ENCODE results near the gene RAB11B. TPM values are rescaled to one million over a fixed set of nuclear protein-coding genes. Genes with fewer than 3 reads are reported as not detected.

RAB11B gene
- total and polyA plus RNA-seq, 2 of the 13 experiments (the other 11 are each of a cell fraction or from before 2014, with no cell fraction given) = 6.0 to 28.4 TPM

DNA sequence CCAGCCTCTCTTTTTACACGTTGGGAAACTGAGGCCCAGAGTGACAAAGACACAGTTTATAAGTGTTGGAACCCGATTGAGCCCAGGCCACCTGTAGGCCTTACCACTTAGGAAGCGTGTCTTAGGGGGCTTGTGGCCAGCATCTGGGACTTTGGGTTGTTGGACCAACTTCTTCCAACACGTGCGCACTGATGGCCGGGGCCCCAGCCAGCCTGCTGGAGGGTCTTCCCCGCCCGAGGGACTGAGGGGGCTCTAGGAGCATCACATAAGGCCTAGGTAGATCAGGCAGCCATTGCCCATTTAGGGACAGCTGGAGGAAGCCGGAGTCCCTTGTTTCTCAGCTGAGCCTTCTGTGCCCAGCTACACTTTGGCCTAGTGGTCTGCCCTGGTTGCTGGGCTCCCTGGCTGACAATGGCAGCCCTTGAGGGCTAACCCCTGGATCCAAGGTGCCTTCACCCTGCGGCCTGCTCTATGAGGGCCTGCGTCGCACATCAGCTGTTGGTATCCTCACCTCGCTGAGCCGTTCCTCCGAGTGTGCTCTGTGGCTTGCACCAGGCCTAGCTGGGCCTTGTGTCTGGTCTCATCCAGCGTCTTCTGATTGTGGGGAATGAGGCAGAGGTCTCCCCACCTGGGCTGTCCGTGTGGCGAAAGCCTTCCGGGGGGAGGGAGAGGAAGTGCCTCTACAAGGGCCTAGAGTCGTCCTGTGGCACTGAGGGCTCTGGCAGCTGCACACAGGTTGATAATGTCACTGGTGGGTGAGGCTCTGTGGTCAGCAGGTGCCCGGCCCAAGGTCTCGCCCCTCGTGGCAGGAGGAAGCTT lies 1.2 kb downstream of the RAB11B start (continued):
- no peak for TF ChIP-seq LRRFIP1 (CRISPR knock-in tag; conservative IDR thresholded peaks at IDR 0.05)

- in situ Hi-C loops (cut with HindIII; ENCODE audit: extremely low pct_ligation_motif_present, low pct_unique_long_range_greater_than_20kb) = no loop called here
- Histone ChIP-seq H3K4me3 (replicated peaks in 1 of 3; ENCODE audit: insufficient read depth in 1 of 3, low read depth in 2 of 3, low read length in 3 of 3) (peak overlapping the region in 2 of 3 experiments; percentile 58 to 69; a peak in 2 of 6 replicates), H3K27ac (ENCODE audit: extremely low read length, insufficient read depth, low read length) (peak overlapping the region; percentile 53), H3K36me3 (replicated peaks in 1 of 2; ENCODE audit: control insufficient read depth in 1 of 2, insufficient read depth in 2 of 2, low read length in 2 of 2) (no peaks in the 10 kb centered on the region; a peak in 1 of 5 replicates), H3K4me2 (ENCODE audit: low read depth, low read length) (peak overlapping the region; percentile 95), H4K20me1 (ENCODE audit: insufficient read depth, low read length) (peaks cover 9% of the 10 kb centered on the region), H3K4me1 (ENCODE audit: insufficient read depth, low read length) (peaks cover 87% of the 10 kb centered on the region), H3K9me3 (ENCODE audit: low read length) (no peaks in the 10 kb centered on the region), H3K9ac (ENCODE audit: insufficient read depth, low read depth, low read length) (peak overlapping the region; percentile 64; the same call in 1 of the 2 replicates), H2AFZ (ENCODE audit: low read length) (no peak overlapping the region), H3K79me2 (ENCODE audit: insufficient read depth, low read length) (peaks cover 48% of the 10 kb centered on the region), H3K27me3 (ENCODE audit: control insufficient read depth in 1 of 2, insufficient read depth in 2 of 2, low read length in 2 of 2) (no peaks in the 10 kb centered on the region)
- WGBS (ENCODE audit: low lambda C conversion rate) = 81% methylated on average over 8 of the region's 11 CpGs
- ChIA-PET CTCF (ENCODE audit: low intra/inter-chr PET ratio, low total read pairs) (no interaction called here), POLR2A (interaction anchor here (0.6 to 3.0 kb wide), 9 partner anchors 13 to 122 kb away, joined by 3 to 33 read pairs (median 4); partner anchors contain the start of genes ANGPTL4, MARCHF2, NDUFA7 and RPS28)
- no peak for DNase-seq (ENCODE audit: low spot score)
- no peak for ATAC-seq
- BruUV-seq (replicated peaks) = no TSS peak
- intact Hi-C loops (cut with micrococcal nuclease; ENCODE audit: unreplicated experiment) = no loop called here
- FAIRE-seq = no peak
- no peak for TF ChIP-seq BORCS8-MEF2B (CRISPR knock-in tag; IDR thresholded peaks at IDR 0.05)
- TF ChIP-seq ZNF816 (CRISPR knock-in tag; IDR thresholded peaks at IDR 0.05; ENCODE audit: borderline replicate concordance) = no peak
- TF ChIP-seq, protein P1, sequence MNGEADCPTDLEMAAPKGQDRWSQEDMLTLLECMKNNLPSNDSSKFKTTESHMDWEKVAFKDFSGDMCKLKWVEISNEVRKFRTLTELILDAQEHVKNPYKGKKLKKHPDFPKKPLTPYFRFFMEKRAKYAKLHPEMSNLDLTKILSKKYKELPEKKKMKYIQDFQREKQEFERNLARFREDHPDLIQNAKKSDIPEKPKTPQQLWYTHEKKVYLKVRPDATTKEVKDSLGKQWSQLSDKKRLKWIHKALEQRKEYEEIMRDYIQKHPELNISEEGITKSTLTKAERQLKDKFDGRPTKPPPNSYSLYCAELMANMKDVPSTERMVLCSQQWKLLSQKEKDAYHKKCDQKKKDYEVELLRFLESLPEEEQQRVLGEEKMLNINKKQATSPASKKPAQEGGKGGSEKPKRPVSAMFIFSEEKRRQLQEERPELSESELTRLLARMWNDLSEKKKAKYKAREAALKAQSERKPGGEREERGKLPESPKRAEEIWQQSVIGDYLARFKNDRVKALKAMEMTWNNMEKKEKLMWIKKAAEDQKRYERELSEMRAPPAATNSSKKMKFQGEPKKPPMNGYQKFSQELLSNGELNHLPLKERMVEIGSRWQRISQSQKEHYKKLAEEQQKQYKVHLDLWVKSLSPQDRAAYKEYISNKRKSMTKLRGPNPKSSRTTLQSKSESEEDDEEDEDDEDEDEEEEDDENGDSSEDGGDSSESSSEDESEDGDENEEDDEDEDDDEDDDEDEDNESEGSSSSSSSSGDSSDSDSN (CRISPR knock-in tag; IDR thresholded peaks at IDR 0.05) = no peak
- TF ChIP-seq, protein P2, sequence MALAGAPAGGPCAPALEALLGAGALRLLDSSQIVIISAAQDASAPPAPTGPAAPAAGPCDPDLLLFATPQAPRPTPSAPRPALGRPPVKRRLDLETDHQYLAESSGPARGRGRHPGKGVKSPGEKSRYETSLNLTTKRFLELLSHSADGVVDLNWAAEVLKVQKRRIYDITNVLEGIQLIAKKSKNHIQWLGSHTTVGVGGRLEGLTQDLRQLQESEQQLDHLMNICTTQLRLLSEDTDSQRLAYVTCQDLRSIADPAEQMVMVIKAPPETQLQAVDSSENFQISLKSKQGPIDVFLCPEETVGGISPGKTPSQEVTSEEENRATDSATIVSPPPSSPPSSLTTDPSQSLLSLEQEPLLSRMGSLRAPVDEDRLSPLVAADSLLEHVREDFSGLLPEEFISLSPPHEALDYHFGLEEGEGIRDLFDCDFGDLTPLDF (CRISPR knock-in tag; IDR thresholded peaks at IDR 0.05) = no peak
- TF ChIP-seq PAWR (CRISPR knock-in tag; IDR thresholded peaks at IDR 0.05; ENCODE audit: borderline replicate concordance) = no peak
- TF ChIP-seq XBP1 (CRISPR knock-in tag; IDR thresholded peaks at IDR 0.05) = no peak
- TF ChIP-seq HNRNPL (IDR thresholded peaks at IDR 0.05; ENCODE audit: low read depth, low read length) = peak; percentile 82; the same call in 1 of the 2 replicates
- TF ChIP-seq SMYD3 (CRISPR knock-in tag; IDR thresholded peaks at IDR 0.05) = no peak
- TF ChIP-seq, protein P3, sequence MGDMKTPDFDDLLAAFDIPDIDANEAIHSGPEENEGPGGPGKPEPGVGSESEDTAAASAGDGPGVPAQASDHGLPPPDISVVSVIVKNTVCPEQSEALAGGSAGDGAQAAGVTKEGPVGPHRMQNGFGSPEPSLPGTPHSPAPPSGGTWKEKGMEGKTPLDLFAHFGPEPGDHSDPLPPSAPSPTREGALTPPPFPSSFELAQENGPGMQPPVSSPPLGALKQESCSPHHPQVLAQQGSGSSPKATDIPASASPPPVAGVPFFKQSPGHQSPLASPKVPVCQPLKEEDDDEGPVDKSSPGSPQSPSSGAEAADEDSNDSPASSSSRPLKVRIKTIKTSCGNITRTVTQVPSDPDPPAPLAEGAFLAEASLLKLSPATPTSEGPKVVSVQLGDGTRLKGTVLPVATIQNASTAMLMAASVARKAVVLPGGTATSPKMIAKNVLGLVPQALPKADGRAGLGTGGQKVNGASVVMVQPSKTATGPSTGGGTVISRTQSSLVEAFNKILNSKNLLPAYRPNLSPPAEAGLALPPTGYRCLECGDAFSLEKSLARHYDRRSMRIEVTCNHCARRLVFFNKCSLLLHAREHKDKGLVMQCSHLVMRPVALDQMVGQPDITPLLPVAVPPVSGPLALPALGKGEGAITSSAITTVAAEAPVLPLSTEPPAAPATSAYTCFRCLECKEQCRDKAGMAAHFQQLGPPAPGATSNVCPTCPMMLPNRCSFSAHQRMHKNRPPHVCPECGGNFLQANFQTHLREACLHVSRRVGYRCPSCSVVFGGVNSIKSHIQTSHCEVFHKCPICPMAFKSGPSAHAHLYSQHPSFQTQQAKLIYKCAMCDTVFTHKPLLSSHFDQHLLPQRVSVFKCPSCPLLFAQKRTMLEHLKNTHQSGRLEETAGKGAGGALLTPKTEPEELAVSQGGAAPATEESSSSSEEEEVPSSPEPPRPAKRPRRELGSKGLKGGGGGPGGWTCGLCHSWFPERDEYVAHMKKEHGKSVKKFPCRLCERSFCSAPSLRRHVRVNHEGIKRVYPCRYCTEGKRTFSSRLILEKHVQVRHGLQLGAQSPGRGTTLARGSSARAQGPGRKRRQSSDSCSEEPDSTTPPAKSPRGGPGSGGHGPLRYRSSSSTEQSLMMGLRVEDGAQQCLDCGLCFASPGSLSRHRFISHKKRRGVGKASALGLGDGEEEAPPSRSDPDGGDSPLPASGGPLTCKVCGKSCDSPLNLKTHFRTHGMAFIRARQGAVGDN (CRISPR knock-in tag; IDR thresholded peaks at IDR 0.05) = peak; percentile 2; the same call in 1 of the 2 replicates
These were observed 1.9 kb downstream of the RAB11B start for GRCh38 chr19:8392017-8392591.
